Panc1 (cell line): Measurements from ENCODE around the gene RAB3IL1. TPM values are rescaled to one million over a fixed set of nuclear protein-coding genes. Genes with fewer than 3 reads are reported as not detected.

Source experiments
- ATAC-seq: fragments of 200-7000 bp; cut with Tn5 transposase; 2 replicates; pipeline ENCODE4 v1.9.1; 2020; ENCODE audit warnings: mild to moderate bottlenecking, moderate library complexity
- BruUV-seq: library from RNA; stranded (reverse); fragments of 400-500 nt; replicated peaks from 2 replicates; lab custom pipeline; 2021; lab: Mats Ljungman, UMichigan
- CTCF ChIA-PET: fragments of 300-600 bp; sonication (Branson Sonifier 250); formaldehyde crosslinking; loops from one replicate; lab custom pipeline; 2022; ENCODE audit warnings: antibody characterized with exemption; lab: Charles Lee
- POLR2A ChIA-PET: fragments of 300-600 bp; sonication (Branson Sonifier 250); formaldehyde crosslinking; loops from one replicate; lab custom pipeline; 2022; ENCODE audit warnings: antibody characterized with exemption; lab: Charles Lee
- DNase-seq: peaks from one replicate; pipeline ENCODE4 v3.0.0-alpha.2; 2010; ENCODE audit warnings: low read depth, low spot score
- H3K27ac ChIP-seq: 2 replicates; pipeline ENCODE4 v1.5.1; 2011; ENCODE audit warnings: mild to moderate bottlenecking, low read length, inconsistent platforms
- H3K27me3 ChIP-seq: fragments of 200-500 bp; sonication (Bioruptor generic); 2 replicates; pipeline ENCODE4 v1.6.0; 2014; ENCODE audit warnings: low read length, inconsistent platforms; ENCODE audit not compliant: control insufficient read depth, insufficient read depth
- H3K36me3 ChIP-seq: fragments of 200-500 bp; sonication (Bioruptor generic); 2 replicates; pipeline ENCODE4 v1.5.1; 2014; ENCODE audit warnings: inconsistent platforms, mild to moderate bottlenecking, low read length, moderate library complexity; ENCODE audit not compliant: control insufficient read depth, insufficient read depth
- H3K4me1 ChIP-seq: 2 replicates; pipeline ENCODE4 v1.5.1; 2011; ENCODE audit warnings: inconsistent platforms, mild to moderate bottlenecking, low read length, moderate library complexity; ENCODE audit not compliant: control insufficient read depth, insufficient read depth
- H3K4me3 ChIP-seq, 2 experiments: 2 replicates each; pipeline ENCODE4 v1.5.1; 2011 to 2012; ENCODE audit warnings: low read depth in 2 of 2, low read length in 2 of 2, mild to moderate bottlenecking in 2 of 2, inconsistent platforms in 1 of 2, moderate library complexity in 1 of 2
- H3K9me3 ChIP-seq: fragments of 200-500 bp; sonication (Bioruptor generic); 2 replicates; pipeline ENCODE4 v1.5.1; 2014; ENCODE audit warnings: low read depth, mild to moderate bottlenecking, inconsistent platforms, low read length, moderate library complexity; ENCODE audit not compliant: control insufficient read depth, insufficient read depth
- POLR2AphosphoS5 ChIP-seq: IDR thresholded peaks from 2 replicates; pipeline ENCODE4 v1.6.1; 2012; ENCODE audit warnings: mild to moderate bottlenecking, low read depth, low read length, moderate library complexity
- SIN3A ChIP-seq: IDR thresholded peaks from 2 replicates; pipeline ENCODE4 v1.6.1; 2012; ENCODE audit warnings: low read depth, mild to moderate bottlenecking, low read length, moderate library complexity, borderline replicate concordance; ENCODE audit not compliant: insufficient read depth
- TCF7L2 ChIP-seq: IDR thresholded peaks from 2 replicates; pipeline ENCODE4 v1.6.1; 2011; ENCODE audit warnings: mild to moderate bottlenecking, low read depth, low read length, inconsistent platforms
- in situ Hi-C: cut with HindIII; loops from 2 replicates; pipeline ENCODE4 v1.10.0; 2016; ENCODE audit warnings: low sequenced_read_pairs, low pct_unique_long_range_greater_than_20kb
- intact Hi-C: fragments of 100-400 bp; cut with micrococcal nuclease; formaldehyde crosslinking; loops from one replicate; pipeline ENCODE4 v1.10.0; 2022; ENCODE audit not compliant: unreplicated experiment
- total RNA-seq: library from RNA; stranded (reverse); gene quantifications from one replicate; pipeline ENCODE4 v1.2.1, GENCODE V29; 2021; ENCODE audit not compliant: unreplicated experiment
- TF ChIP-seq, protein P1 (sequence below), 2 experiments: IDR thresholded peaks; 2 replicates each; pipeline ENCODE4 v1.6.1; 2011 to 2012; ENCODE audit warnings: low read depth in 2 of 2, control low read depth in 1 of 2, low read length in 1 of 2, mild to moderate bottlenecking in 1 of 2, moderate library complexity in 1 of 2; ENCODE audit not compliant: insufficient read depth in 1 of 2
- TF ChIP-seq, protein P2 (sequence below): fragments of 450-650 bp; IDR thresholded peaks from 2 replicates; pipeline ENCODE4 v1.5.1; 2017; ENCODE audit warnings: mild to moderate bottlenecking

The RAB3IL1 gene
- total RNA-seq, 1 experiment from 2014 or later, result 8.9 TPM

DNA sequence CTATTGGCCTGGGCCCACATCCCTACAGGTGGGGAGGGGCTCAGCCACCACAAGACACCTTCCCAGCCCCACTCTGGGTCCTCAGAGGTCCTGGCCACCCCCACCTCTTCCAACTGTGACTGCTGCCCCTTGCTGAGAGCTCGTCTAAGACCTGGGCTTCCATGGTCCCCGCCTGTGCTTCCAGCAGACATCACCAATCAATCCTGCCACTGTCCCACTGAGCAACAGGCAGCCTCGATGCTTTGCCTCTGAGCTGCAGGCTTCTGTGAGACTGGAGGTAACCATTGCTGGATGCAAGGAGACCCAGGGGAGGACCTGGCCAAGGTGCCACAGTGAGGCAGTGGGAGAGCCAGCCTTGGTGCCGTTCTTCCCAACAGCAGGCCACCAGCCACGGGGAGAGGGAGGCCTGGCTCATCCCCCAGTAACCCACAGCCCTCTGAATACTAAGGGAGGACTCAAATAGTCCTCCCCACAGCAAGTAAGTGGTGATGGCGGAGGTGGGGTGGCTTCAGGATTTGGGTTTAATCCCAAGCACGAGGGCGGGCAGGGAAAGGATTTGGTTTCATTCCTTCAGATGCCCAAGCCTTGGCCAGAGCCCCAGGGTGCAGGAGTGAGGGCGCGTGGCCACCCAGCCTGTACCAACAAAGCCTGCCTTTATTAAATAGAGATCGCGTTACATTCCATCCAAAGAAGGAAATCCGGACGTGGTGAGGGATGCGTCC is 20.5 kb downstream of the RAB3IL1 start:
- POLR2A ChIA-PET, result no interaction called here
- H3K9me3 ChIP-seq, result no peaks in the 10 kb centered on the region
- H3K4me1 ChIP-seq, result no peaks in the 10 kb centered on the region
- H3K4me3 ChIP-seq, result no peak overlapping the region
- no peak overlapping the region for H3K27ac ChIP-seq
- CTCF ChIA-PET, result interaction anchor here (0.5 to 5.0 kb wide), 6 partner anchors 26 to 212 kb away, joined by 3 to 72 read pairs (median 20); no protein-coding TSS in a partner anchor
- no TSS peak for BruUV-seq
- in situ Hi-C loops, result no loop called here
- H3K36me3 ChIP-seq, result no peaks in the 10 kb centered on the region
- intact Hi-C loops, result loop anchor here (2.0 kb wide), 2 partner anchors 50 to 186 kb away; no protein-coding TSS in a partner anchor
- ATAC-seq (no peak), DNase-seq (no peak)
- no peak for TF ChIP-seq SIN3A
- TF ChIP-seq, protein P1, sequence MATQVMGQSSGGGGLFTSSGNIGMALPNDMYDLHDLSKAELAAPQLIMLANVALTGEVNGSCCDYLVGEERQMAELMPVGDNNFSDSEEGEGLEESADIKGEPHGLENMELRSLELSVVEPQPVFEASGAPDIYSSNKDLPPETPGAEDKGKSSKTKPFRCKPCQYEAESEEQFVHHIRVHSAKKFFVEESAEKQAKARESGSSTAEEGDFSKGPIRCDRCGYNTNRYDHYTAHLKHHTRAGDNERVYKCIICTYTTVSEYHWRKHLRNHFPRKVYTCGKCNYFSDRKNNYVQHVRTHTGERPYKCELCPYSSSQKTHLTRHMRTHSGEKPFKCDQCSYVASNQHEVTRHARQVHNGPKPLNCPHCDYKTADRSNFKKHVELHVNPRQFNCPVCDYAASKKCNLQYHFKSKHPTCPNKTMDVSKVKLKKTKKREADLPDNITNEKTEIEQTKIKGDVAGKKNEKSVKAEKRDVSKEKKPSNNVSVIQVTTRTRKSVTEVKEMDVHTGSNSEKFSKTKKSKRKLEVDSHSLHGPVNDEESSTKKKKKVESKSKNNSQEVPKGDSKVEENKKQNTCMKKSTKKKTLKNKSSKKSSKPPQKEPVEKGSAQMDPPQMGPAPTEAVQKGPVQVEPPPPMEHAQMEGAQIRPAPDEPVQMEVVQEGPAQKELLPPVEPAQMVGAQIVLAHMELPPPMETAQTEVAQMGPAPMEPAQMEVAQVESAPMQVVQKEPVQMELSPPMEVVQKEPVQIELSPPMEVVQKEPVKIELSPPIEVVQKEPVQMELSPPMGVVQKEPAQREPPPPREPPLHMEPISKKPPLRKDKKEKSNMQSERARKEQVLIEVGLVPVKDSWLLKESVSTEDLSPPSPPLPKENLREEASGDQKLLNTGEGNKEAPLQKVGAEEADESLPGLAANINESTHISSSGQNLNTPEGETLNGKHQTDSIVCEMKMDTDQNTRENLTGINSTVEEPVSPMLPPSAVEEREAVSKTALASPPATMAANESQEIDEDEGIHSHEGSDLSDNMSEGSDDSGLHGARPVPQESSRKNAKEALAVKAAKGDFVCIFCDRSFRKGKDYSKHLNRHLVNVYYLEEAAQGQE (IDR thresholded peaks at IDR 0.05; ENCODE audit: insufficient read depth in 1 of 2, low read depth in 2 of 2, low read length in 1 of 2), result no peak
- no peaks in the 10 kb centered on the region for H3K27me3 ChIP-seq

DNA sequence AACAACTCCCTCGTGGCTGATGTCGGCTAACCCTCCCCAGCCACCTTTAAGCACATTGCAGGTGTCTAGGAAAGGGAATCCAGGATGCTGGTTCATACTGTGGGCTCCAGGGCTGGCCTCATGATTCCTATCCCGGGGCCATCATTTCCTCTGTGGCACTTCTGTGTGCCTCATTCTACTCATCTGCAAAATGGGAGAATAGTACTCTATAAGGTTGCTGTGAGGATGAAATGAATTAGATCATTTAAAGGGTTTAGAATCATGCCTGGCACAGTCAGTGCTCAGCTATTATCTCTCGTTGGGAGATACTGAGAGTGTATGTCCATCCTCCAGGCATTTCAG is 21.7 kb downstream of the RAB3IL1 start:
- ATAC-seq (no peak), DNase-seq (no peak)
- Histone ChIP-seq H3K4me3 (no peak overlapping the region), H3K27me3 (no peaks in the 10 kb centered on the region), H3K4me1 (peaks cover 1% of the 10 kb centered on the region), H3K27ac (no peak overlapping the region), H3K36me3 (no peaks in the 10 kb centered on the region), H3K9me3 (no peaks in the 10 kb centered on the region)
- intact Hi-C loops, result loop anchor here (2.0 kb wide), 2 partner anchors 51 to 187 kb away; no protein-coding TSS in a partner anchor
- BruUV-seq, result no TSS peak
- ChIA-PET CTCF (interaction anchor here (0.6 to 5.0 kb wide), 3 partner anchors 51 to 213 kb away, joined by 3 to 72 read pairs (median 36); no protein-coding TSS in a partner anchor), POLR2A (interaction anchor here (0.7 kb wide), 1 partner anchor 26 kb away, joined by 3 read pairs; no protein-coding TSS in a partner anchor)
- in situ Hi-C loops, result no loop called here
- TF ChIP-seq, protein P2, sequence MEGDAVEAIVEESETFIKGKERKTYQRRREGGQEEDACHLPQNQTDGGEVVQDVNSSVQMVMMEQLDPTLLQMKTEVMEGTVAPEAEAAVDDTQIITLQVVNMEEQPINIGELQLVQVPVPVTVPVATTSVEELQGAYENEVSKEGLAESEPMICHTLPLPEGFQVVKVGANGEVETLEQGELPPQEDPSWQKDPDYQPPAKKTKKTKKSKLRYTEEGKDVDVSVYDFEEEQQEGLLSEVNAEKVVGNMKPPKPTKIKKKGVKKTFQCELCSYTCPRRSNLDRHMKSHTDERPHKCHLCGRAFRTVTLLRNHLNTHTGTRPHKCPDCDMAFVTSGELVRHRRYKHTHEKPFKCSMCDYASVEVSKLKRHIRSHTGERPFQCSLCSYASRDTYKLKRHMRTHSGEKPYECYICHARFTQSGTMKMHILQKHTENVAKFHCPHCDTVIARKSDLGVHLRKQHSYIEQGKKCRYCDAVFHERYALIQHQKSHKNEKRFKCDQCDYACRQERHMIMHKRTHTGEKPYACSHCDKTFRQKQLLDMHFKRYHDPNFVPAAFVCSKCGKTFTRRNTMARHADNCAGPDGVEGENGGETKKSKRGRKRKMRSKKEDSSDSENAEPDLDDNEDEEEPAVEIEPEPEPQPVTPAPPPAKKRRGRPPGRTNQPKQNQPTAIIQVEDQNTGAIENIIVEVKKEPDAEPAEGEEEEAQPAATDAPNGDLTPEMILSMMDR, result no peak
- TF ChIP-seq SIN3A (no peak), TCF7L2 (no peak), POLR2AphosphoS5 (no peak)
- TF ChIP-seq, protein P1 (IDR thresholded peaks at IDR 0.05; ENCODE audit: insufficient read depth in 1 of 2, low read depth in 2 of 2, low read length in 1 of 2), result no peak
